DMS153 treated with DMSO at 0.1 percent for 48 hours (cell line): ENCODE data around the gene ADAMTS13.

Source experiments
- DNase-seq: peaks from one replicate; lab custom pipeline; 2025; ENCODE audit not compliant: unreplicated experiment; lab: John Stamatoyannopoulos, UW

ADAMTS13 gene

GRCh38 chr9:133470427-133470924 lies 48.3 kb downstream of the ADAMTS13 start:
- DNase-seq: no peak

DNA sequence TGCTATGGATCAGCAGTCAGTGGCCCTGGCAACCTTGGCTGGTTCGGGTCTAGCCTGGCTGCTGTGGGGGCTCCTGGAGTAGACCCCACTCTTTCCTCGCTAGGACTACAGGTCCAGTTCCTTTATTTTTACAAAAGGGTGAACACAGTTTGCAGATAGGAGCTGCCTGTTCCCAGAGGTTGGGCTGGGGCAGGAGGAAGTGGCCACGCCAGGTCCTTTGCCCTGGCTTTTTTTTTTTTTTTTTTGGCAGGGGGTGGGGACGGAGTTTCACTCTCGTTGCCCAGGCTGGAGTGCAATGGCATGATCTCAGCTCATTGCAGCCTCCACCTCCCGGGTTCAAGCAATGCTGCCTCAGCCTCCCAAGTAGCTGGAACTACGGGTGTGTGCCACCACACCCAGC lies 48.8 kb downstream of the ADAMTS13 start:
- DNase-seq: no peak

- no peak for DNase-seq
Observed at GRCh38 chr9:133471551-133472276, 49.5 kb downstream of the ADAMTS13 start.

GRCh38 chr9:133472277-133472645 lies 50.1 kb downstream of the ADAMTS13 start:
- no peak for DNase-seq

GRCh38 chr9:133472753-133473378 lies 50.7 kb downstream of the ADAMTS13 start:
- DNase-seq: no peak

DNA sequence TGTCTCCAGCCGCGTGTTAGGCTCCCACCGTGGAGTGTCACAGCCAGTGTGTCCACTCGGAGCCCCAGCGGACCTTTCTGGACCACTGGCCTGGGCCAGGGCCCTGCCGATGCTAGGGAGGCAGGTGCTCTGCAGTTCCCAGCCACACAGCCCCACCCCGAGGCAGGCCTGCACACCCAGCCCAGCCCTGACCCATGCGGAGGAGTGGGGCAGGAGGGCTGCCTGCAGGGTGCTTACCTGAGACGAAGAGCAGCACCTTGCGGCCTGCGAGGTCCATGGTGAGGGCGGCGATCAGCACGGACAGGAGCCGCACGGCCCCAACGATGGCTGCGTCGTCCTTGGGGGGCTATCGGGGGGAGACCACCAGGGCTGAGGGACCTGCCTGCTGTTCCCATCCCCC lies 51.6 kb downstream of the ADAMTS13 start:
- DNase-seq: no peak

- no peak for DNase-seq
Observed at GRCh38 chr9:133474215-133474614, 52.0 kb downstream of the ADAMTS13 start.

DNA sequence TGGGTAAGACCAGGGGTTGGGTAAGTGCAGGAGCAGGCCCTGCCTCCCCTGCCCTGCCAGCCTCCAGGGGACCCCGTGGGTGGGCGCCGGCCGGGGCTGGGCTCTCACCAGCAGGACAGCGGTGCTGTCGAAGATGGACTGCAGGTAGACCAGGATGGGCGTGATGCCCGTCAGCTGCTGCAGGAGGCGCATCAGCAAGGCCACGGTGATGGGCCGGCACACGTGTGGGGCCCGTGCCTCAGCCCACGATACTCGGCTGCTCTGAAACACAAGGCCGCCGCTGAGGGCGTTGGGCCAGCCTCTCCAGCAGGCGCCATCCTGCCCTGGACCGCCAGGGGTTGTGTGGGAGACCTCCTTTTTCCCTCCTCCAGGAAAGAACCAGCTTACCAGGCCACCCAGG lies 52.7 kb downstream of the ADAMTS13 start:
- DNase-seq: no peak

GRCh38 chr9:133475292-133476012 lies 53.3 kb downstream of the ADAMTS13 start:
- no peak for DNase-seq

- DNase-seq: no peak
Observed at GRCh38 chr9:133476036-133476931, 54.1 kb downstream of the ADAMTS13 start.

DNA sequence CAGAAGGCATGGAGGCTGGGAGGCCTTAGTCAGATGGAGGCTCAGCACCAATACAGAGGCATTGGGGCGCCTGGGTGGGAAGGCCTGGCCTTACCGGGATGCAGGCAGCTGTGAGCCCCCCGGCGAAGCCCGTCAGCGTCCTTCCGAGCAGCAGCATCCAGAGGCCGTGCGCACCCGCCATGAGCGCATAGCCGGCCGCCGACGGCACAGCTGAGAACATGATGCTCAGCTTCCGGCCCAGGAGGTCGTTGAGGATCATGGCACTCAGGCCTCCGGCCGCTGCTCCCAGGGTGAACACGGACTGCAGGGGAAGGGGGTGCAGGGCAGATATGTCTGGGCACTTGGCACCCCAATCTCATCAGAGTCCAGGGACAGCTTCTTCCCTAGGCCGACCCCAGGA lies 54.8 kb downstream of the ADAMTS13 start:
- DNase-seq: no peak

GRCh38 chr9:133477461-133477860 lies 55.3 kb downstream of the ADAMTS13 start:
- no peak for DNase-seq

DNA sequence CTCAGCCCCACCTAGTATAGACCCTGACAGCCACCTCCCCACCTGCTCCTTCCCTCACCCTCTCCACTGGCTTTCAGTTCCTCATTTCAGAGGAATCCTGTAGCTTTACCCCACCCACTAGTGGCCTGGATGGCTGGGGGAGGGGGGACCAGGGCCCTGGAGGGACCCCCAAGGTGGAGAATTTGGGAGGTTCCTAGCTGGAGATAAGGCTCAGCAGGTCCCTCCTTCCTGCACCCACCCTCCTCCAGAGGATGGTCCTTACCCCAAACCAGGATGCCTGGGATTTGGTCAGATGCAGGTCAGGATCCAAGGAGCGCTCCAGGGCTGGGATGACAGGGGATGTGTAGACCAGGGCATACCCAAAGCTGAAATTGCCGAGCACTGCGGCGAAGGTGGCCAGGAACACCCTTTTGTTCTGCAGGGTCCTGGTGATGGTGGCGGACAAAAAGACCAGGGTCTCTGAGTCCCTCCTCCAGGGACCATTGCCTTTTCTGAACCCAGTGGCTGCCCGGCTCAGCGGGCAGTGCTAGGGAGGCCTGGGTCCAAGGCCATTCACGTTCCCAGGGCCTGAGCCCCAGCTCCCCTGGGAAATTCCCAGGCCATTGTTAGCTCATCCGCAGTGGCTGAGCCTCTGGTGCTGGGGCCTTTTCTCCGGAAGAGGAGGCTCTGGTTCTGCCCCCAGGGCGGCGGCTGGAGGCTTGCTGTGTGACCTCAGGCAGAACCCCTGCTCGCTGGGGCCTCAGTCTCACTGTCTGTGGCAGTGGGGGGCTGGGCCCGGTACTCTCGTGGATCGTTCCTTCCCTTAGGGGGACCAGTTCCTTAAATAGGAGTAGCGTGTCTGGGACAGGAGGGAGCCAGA lies 56.1 kb downstream of the ADAMTS13 start:
- peak; percentile 39 for DNase-seq

- DNase-seq: peak; percentile 83
Observed at GRCh38 chr9:133478851-133479711, 56.9 kb downstream of the ADAMTS13 start, which contains the start of gene SLC2A6. Gene SLC2A6, minus strand, starts transcription at chr9:133479099. Its CDS starts 40 bp downstream, at chr9:133479059.

DNA sequence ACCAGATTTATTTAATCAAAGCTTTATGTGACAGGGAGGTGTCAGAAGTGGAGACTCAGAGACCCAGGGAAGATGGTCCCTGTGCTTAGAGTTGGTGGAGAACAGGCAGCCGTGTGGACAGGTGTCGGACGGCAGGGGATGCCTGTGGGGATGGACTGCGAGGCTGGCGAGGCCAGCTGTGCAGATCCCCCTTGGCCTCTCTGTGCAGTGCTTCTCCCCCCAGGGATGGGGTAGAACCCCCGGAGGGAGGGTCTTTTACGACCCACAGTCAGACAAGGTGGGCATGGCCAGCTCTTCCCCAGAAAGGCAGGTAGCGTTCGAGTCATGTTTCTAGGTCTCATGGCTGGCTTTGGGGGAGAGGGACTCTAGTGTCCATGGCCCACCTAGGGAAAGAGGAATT lies 61.4 kb downstream of the ADAMTS13 start:
- no peak for DNase-seq

- no peak for DNase-seq
Observed at GRCh38 chr9:133484671-133485437, 62.7 kb downstream of the ADAMTS13 start.

DNA sequence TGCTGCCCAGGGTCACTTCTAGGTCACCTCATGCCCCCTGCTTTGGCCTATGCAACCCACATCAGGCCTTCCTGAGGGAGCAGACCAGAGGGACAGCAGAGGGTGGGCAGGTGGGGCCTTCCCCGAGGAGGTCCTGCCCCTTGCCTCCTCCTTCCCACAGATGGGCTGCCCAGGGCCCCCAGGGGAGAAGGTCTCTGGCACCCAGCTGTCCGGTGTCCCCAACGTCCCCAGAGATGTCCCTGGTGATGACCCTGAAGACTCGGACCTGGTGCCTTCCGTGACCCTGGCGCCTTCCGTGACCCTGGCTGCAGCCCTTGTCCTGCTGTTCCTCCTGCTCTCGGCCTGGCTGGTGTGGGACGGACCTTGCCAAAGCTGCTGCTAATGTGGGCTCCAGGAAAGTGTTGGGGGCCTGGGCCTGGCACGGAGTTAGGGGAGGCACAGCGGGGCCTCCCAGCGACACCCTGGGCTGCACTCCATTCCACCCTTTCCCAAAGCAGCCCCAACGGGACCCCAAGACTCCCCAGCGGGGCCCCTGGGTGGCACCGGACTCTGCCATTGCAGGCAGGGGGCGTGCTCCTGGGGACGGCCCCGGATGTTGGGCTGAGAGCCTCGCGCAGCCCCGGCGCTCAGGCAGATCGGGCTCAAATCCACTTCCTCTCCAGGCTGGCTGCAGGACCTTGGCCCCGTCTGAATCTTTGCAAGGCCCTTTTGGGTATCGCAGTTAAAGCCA lies 63.5 kb downstream of the ADAMTS13 start:
- no peak for DNase-seq

DNA sequence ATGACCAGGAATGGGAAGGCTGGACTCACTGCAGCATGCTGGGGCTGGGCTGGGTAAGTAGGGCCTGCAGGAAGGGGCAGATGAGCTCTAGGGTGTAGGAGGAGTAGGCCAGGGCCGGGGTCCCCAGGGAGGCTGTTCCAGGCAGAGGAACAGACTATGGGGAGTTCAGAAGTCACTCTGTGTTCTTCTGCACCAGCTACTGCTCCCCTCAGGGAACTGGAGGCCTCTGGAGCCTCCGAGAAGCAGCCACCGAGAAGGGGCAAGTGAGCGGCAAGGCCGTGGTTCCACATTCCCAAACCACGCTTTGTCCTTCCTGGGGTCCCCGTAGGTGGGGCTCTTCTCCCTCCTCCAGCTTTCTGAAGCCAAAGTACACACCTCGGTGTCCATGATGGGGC lies 65.2 kb downstream of the ADAMTS13 start:
- DNase-seq: no peak
